DOHH2 (cell line): Measurements from ENCODE around the gene MAGI1.

Experiments
- H3F3A ChIP-seq: fragments of 200-600 bp; sonication (generic), shearing (Covaris generic); 2 replicates; pipeline ENCODE4 v1.6.0; 2016; ENCODE audit warnings: antibody characterized with exemption, mild to moderate bottlenecking; ENCODE audit not compliant: control insufficient read depth, insufficient read depth
- H3K27ac ChIP-seq: fragments of 200-600 bp; sonication (generic); 2 replicates; pipeline ENCODE4 v1.5.1; 2014; ENCODE audit warnings: low read depth, mild to moderate bottlenecking, low read length, moderate library complexity
- H3K27me3 ChIP-seq: fragments of 200-600 bp; sonication (generic); 2 replicates; pipeline ENCODE4 v1.6.1; 2014; ENCODE audit warnings: mild to moderate bottlenecking, low read length, mixed read lengths; ENCODE audit not compliant: control insufficient read depth
- H3K36me3 ChIP-seq: fragments of 200-600 bp; sonication (generic); 2 replicates; pipeline ENCODE4 v1.6.1; 2014; ENCODE audit warnings: mild to moderate bottlenecking, low read length, moderate library complexity, mixed read lengths; ENCODE audit not compliant: control insufficient read depth
- H3K4me1 ChIP-seq: fragments of 200-600 bp; sonication (generic); 2 replicates; pipeline ENCODE4 v1.6.1; 2014; ENCODE audit warnings: mild to moderate bottlenecking, low read length, mixed read lengths; ENCODE audit not compliant: control insufficient read depth
- H3K4me2 ChIP-seq: fragments of 200-600 bp; sonication (generic); 2 replicates; pipeline ENCODE4 v1.6.0; 2014; ENCODE audit warnings: mild to moderate bottlenecking, low read length, moderate library complexity
- H3K4me3 ChIP-seq: fragments of 200-600 bp; sonication (generic); 2 replicates; pipeline ENCODE4 v1.5.1; 2014; ENCODE audit warnings: mild to moderate bottlenecking, low read length, mixed read lengths
- H3K79me2 ChIP-seq: fragments of 200-600 bp; sonication (generic); 2 replicates; pipeline ENCODE4 v1.6.1; 2014; ENCODE audit warnings: mild to moderate bottlenecking, low read length, mixed read lengths; ENCODE audit not compliant: control insufficient read depth
- H3K9me2 ChIP-seq: fragments of 200-600 bp; sonication (generic); replicated peaks from 2 replicates; pipeline ENCODE4 v1.6.1; 2014; ENCODE audit warnings: mild to moderate bottlenecking, low read length, mixed read lengths; ENCODE audit not compliant: control insufficient read depth
- H3K9me3 ChIP-seq: fragments of 200-600 bp; sonication (generic); 2 replicates; pipeline ENCODE4 v1.6.1; 2014; ENCODE audit warnings: antibody characterized with exemption, low read length, mixed read lengths; ENCODE audit not compliant: control insufficient read depth, insufficient read depth
- H4K20me1 ChIP-seq: fragments of 200-600 bp; sonication (generic); 2 replicates; pipeline ENCODE4 v1.6.0; 2014; ENCODE audit warnings: low read depth, mild to moderate bottlenecking, antibody characterized with exemption, low read length, moderate library complexity; ENCODE audit not compliant: control insufficient read depth, insufficient read depth
- CTCF ChIP-seq: fragments of 200-600 bp; sonication (generic); IDR thresholded peaks from one replicate; pipeline ENCODE4 v1.5.1; 2014; ENCODE audit warnings: antibody characterized with exemption, mild to moderate bottlenecking, low read depth, low read length; ENCODE audit not compliant: poor library complexity, severe bottlenecking
- EZH2phosphoT487 ChIP-seq: fragments of 200-600 bp; sonication (generic); IDR thresholded peaks from 2 replicates; pipeline ENCODE4 v1.6.1; 2017; ENCODE audit warnings: borderline replicate concordance, mild to moderate bottlenecking, antibody characterized with exemption, low read length, moderate library complexity, mixed read lengths

The MAGI1 gene

DNA sequence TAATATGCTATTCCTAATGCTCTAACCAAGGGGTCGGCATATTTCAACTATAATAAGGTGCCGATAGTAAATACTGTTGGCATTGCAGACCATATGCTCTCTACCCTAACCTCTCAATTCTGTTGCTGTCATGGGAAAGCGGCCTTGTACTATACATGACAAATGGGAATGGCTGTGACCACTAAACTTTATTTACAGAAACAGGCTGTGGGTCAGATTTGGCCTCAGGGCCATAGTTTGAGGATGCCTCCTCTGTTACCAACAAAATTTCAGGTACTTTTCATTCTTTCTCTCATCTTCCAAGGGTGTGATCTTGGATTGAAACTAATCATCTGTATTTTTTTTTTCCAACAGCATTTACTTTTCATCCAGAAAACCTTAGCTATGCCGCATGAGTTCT, 242.0 kb downstream of the MAGI1 start:
- Histone ChIP-seq H3K4me3 (no peak overlapping the region), H3K9me2 (no peaks in the 10 kb centered on the region), H3K79me2 (no peaks in the 10 kb centered on the region), H3K27me3 (no peaks in the 10 kb centered on the region), H3K36me3 (no peaks in the 10 kb centered on the region), H3K9me3 (no peaks in the 10 kb centered on the region), H3F3A (no peaks in the 10 kb centered on the region), H3K27ac (no peak overlapping the region), H4K20me1 (no peaks in the 10 kb centered on the region), H3K4me1 (no peaks in the 10 kb centered on the region), H3K4me2 (no peak overlapping the region)
- TF ChIP-seq EZH2phosphoT487 (no peak), CTCF (no peak)

DNA sequence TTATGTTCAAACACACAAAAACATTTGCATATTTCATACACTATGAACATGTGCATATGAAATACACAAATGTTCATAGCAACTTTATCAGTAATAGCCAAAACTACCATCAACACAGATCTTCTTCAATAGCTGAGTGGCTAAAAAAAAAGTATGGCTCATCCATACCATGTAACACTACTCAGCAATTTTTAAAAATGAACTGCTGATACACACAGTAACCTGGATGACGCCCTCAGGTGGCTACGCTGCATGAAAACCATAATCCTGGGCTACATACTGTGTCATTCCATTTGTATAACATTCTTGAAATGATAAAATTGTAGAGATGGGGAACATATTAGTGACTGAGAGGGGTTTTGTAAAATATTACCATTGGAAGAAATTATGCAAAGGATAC, 243.6 kb downstream of the MAGI1 start:
- Histone ChIP-seq H3K36me3 (no peaks in the 10 kb centered on the region), H3K4me2 (no peak overlapping the region), H4K20me1 (no peaks in the 10 kb centered on the region), H3K27me3 (no peaks in the 10 kb centered on the region), H3K9me3 (no peaks in the 10 kb centered on the region), H3K4me3 (no peak overlapping the region), H3K79me2 (no peaks in the 10 kb centered on the region), H3K9me2 (no peaks in the 10 kb centered on the region), H3K27ac (no peak overlapping the region), H3F3A (no peaks in the 10 kb centered on the region), H3K4me1 (no peaks in the 10 kb centered on the region)
- TF ChIP-seq EZH2phosphoT487, result no peak
- TF ChIP-seq CTCF, result no peak

DNA sequence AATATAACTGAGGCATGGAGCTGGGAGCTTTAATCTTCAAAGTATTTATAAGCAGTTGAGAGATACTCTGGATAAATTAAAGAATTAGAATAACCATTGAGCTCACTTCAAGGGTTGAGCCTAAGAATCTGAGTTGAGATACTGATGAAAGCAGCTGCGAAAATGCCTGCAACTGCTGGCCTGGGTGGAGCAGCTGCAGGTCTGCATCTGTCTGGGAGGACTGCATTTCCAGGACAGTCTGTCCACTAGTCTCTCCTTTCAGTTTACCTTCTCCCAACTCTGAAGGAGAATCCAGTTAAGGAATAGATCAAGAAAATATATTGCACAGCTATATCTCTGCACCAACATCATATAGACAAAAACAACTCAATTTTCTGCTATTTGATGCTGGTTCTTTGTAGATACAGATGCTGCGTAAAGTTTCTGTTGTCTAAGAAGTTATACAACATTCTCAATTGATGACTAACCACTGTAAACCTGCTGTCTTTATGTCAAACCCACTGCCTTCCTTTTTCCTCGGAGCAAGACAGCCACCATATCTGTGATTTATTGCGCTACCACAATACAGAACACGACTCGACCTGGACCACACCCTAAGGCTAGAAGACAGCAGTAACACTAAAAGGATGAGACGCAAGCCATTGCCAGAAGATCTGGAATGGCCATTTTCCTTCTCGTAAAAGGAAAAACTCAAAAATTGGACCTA, 245.1 kb downstream of the MAGI1 start:
- Histone ChIP-seq H3F3A (no peaks in the 10 kb centered on the region), H3K4me1 (no peaks in the 10 kb centered on the region), H3K4me3 (no peak overlapping the region), H3K36me3 (no peaks in the 10 kb centered on the region), H3K4me2 (no peak overlapping the region), H3K27ac (no peak overlapping the region), H3K79me2 (no peaks in the 10 kb centered on the region), H4K20me1 (no peaks in the 10 kb centered on the region), H3K9me2 (no peaks in the 10 kb centered on the region), H3K27me3 (no peaks in the 10 kb centered on the region), H3K9me3 (no peaks in the 10 kb centered on the region)
- TF ChIP-seq CTCF (no peak), EZH2phosphoT487 (no peak)
